Ishikawa (cell line): ENCODE data around the gene NRCAM.

Experiments used
- CEBPB ChIP-seq: IDR thresholded peaks from 2 replicates; pipeline ENCODE4 v1.6.1; 2012
- CREB1 ChIP-seq: IDR thresholded peaks from 2 replicates; pipeline ENCODE4 v1.6.1; 2012; ENCODE audit warnings: low read depth
- EGR1 ChIP-seq: IDR thresholded peaks from 2 replicates; pipeline ENCODE4 v1.6.1; 2012
- EP300 ChIP-seq: IDR thresholded peaks from 2 replicates; pipeline ENCODE4 v1.6.1; 2012; ENCODE audit warnings: borderline replicate concordance
- FOXM1 ChIP-seq: IDR thresholded peaks from 2 replicates; pipeline ENCODE4 v1.6.1; 2012; ENCODE audit warnings: low read depth, borderline replicate concordance
- NFIC ChIP-seq: IDR thresholded peaks from 2 replicates; pipeline ENCODE4 v1.6.1; 2012
- RAD21 ChIP-seq: IDR thresholded peaks from 2 replicates; pipeline ENCODE4 v1.6.1; 2012; ENCODE audit warnings: low read depth
- TAF1 ChIP-seq: IDR thresholded peaks from 2 replicates; pipeline ENCODE4 v1.6.1; 2012; ENCODE audit warnings: low read depth, mild to moderate bottlenecking
- TCF12 ChIP-seq: IDR thresholded peaks from 2 replicates; pipeline ENCODE4 v1.6.1; 2012; ENCODE audit warnings: low read depth
- TEAD4 ChIP-seq: IDR thresholded peaks from 2 replicates; pipeline ENCODE4 v1.6.1; 2012
- YY1 ChIP-seq: IDR thresholded peaks from 2 replicates; pipeline ENCODE4 v1.6.1; 2012; ENCODE audit warnings: low read depth
- ZBTB7A ChIP-seq: IDR thresholded peaks from 2 replicates; pipeline ENCODE4 v1.6.1; 2012; ENCODE audit warnings: low read depth
- TF ChIP-seq, protein P1 (sequence below): IDR thresholded peaks from 2 replicates; pipeline ENCODE4 v1.6.1; 2012
- TF ChIP-seq, protein P2 (sequence below): IDR thresholded peaks from 2 replicates; pipeline ENCODE4 v1.6.1; 2012; ENCODE audit warnings: low read depth, mild to moderate bottlenecking
- TF ChIP-seq, protein P3 (sequence below): IDR thresholded peaks from 2 replicates; pipeline ENCODE4 v1.6.1; 2012

NRCAM gene

DNA sequence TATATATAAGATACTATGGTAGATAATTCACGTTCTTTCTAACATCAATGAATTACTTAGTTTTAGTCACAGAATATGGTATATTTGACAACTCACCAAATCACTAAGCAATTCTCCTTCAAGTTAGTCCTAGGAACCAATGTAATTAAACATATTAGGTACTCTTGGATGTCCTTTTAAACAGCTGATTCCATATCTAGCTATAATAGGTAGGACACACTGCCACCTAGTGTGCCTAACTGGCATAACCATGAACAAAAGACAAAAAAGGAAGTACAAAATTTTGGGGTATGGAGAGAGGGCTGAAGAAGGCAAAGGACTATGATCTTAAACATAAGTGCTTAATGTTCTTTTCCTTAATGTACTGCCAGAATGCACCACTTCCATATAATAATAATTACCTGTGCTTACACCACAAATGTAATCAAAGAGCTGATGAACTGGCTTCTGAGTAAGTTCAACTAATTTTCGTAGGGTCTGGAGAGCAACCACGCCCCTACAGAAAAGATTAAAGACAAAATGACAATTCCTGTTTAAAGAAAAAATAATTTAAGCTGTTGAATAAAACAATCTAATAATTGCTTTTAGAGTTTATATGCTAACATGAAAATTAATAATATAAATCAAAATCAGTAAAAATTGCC, 41.0 kb upstream of the NRCAM start:
- TF ChIP-seq TAF1, result no peak
- TF ChIP-seq RAD21, result peak; percentile 82
- TF ChIP-seq ZBTB7A, result no peak
- TF ChIP-seq FOXM1, result no peak
- TF ChIP-seq, protein P1, sequence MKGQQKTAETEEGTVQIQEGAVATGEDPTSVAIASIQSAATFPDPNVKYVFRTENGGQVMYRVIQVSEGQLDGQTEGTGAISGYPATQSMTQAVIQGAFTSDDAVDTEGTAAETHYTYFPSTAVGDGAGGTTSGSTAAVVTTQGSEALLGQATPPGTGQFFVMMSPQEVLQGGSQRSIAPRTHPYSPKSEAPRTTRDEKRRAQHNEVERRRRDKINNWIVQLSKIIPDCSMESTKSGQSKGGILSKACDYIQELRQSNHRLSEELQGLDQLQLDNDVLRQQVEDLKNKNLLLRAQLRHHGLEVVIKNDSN, result no peak
- no peak for TF ChIP-seq TEAD4
- no peak for TF ChIP-seq EGR1
- TF ChIP-seq, protein P2, sequence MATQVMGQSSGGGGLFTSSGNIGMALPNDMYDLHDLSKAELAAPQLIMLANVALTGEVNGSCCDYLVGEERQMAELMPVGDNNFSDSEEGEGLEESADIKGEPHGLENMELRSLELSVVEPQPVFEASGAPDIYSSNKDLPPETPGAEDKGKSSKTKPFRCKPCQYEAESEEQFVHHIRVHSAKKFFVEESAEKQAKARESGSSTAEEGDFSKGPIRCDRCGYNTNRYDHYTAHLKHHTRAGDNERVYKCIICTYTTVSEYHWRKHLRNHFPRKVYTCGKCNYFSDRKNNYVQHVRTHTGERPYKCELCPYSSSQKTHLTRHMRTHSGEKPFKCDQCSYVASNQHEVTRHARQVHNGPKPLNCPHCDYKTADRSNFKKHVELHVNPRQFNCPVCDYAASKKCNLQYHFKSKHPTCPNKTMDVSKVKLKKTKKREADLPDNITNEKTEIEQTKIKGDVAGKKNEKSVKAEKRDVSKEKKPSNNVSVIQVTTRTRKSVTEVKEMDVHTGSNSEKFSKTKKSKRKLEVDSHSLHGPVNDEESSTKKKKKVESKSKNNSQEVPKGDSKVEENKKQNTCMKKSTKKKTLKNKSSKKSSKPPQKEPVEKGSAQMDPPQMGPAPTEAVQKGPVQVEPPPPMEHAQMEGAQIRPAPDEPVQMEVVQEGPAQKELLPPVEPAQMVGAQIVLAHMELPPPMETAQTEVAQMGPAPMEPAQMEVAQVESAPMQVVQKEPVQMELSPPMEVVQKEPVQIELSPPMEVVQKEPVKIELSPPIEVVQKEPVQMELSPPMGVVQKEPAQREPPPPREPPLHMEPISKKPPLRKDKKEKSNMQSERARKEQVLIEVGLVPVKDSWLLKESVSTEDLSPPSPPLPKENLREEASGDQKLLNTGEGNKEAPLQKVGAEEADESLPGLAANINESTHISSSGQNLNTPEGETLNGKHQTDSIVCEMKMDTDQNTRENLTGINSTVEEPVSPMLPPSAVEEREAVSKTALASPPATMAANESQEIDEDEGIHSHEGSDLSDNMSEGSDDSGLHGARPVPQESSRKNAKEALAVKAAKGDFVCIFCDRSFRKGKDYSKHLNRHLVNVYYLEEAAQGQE, result no peak

DNA sequence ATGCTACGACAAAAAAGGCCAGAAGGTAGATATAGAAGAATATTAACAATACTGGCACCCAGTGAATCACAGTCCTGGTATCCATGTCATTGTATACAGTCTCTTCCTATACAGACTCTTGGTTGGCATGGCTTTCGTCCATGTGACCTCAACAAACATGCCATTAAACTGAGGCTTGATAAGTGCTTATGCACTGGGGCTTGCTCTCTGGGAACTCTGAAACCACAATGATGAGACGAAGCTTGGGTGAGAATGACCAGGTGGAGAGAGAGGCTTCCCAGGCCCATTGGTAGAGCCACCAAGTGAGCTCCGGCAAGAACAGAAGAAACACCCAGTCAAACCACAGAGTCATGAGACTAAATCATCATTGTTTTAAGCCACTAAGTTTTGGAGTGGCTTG, 36.5 kb upstream of the NRCAM start:
- TF ChIP-seq FOXM1, result no peak
- TF ChIP-seq, protein P1, result peak; percentile 41; the same call in 1 of the 2 replicates
- no peak for TF ChIP-seq CEBPB
- TF ChIP-seq, protein P2, result no peak
- TF ChIP-seq YY1, result no peak
- TF ChIP-seq, protein P3, sequence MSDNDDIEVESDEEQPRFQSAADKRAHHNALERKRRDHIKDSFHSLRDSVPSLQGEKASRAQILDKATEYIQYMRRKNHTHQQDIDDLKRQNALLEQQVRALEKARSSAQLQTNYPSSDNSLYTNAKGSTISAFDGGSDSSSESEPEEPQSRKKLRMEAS, result no peak

DNA sequence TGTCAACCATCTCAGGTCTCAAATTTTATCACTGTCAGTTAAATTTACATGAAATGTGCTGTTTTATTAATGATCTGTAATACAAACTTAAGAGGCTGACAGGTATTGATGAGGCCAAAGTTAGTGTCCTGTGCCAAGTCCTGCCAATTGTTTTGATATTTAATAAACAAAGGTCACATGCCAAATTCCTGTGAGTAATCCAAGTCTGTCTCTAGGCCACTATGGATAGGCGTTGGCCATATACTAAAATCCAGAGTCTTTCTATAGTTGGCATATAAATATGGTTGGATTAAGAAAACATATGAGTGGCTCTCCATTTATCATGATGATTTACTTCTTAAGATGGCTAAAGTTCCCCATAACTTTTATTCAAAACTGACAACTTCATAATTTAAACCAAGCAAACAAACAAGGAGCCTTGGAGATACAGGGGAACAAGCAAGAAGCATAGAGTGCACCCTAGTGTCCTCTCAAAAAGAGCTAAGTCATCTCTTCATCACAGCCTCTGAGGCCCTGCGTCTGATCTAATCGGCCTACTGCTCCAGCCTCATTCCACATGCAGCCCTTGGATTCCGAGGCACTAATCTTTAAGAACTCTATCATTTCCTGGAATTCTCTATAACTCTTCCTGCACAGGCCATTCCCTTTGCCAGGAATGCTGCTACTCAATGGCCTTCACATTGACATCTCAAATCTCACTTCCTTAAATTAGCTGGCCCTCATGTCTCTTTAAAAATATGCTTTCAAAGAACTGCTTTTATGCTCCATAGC, 32.7 kb upstream of the NRCAM start:
- TF ChIP-seq CREB1, result no peak
- TF ChIP-seq TEAD4, result no peak
- TF ChIP-seq, protein P3, result no peak

DNA sequence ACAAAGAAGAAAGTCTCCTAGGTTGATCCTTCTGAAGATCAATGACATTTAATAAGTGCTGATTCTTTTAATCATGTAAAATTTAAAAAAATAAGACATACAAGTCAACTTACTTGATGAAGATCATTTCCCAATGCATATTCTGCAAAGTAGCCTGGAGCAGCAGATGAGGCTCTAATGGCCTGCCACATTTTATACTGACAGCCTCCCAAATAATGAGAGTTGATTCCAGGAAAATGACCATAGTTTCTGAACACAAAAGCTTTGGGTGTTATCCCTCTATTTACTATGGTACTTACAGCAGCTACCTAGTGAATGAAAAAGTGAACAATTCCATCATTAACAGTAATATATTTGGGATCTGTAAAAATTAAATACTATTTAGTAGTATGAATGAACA, 31.4 kb upstream of the NRCAM start:
- TF ChIP-seq FOXM1 (no peak), ZBTB7A (no peak), TEAD4 (no peak), TAF1 (no peak), EP300 (no peak), CEBPB (no peak)
- TF ChIP-seq, protein P1, result no peak

DNA sequence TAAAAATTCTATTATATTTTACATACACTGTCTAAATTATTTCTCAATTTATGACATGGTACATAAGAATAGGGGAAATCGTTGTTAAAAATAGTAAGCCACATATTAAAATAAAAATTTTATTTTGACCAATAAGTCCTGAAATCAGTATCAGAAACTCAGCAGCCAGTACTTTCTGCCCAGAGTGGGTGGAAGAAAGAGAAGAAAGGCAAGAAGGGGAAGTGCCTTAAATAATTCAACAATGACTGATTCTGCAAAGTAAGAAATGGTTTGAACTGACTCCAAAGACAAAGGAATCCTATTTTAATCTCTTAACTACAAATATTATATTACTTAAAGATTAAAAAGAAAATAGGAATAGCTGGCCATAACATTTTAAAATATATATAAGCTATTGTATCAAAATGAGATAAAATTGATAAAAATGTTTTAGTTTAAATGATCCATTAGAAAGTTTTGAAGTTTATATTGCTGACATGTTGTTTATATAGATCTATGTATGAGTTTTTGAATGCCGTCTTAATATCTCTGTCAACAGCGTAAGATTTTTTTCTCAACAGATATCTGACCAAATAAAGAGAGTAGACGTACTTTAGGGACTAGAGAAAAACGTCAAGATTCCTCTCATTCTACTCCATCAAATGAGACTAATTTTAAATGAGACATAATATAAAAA, 30.2 kb upstream of the NRCAM start:
- TF ChIP-seq TEAD4 (no peak), FOXM1 (no peak), TAF1 (no peak), ZBTB7A (no peak)
- TF ChIP-seq, protein P3, result no peak

DNA sequence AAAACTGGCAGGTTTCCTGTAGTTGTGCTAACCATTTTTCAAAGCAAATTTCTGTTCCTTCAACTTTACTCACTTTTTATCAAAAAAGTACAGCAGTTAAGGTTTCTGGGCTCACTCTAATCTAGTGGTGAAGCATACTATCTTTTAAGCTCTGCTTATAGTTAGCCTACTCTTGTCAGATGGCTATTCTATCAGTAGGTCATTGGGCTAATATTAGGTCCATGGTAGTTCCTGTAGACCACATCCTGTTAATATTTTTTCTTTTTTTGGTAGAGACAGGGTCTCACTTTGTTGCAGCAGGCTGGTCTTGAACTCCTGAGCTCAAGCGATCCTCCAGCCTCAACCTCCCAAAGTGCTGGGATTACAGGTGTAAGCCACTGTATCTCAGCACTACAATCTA, 27.9 kb upstream of the NRCAM start:
- TF ChIP-seq CREB1 (no peak), CEBPB (no peak), FOXM1 (no peak), ZBTB7A (no peak), RAD21 (no peak), EGR1 (no peak), NFIC (no peak), YY1 (no peak), TEAD4 (no peak), TAF1 (no peak), TCF12 (no peak)
- TF ChIP-seq, protein P1, result no peak
